Measurements from ENCODE around the gene PCDHGA2.
"Not testable (repeated sequence)": the region's sequence is repeated elsewhere in the genome, so short reads cannot be mapped to it uniquely, and the experiment has no call there.

Gene PCDHGA2

GRCh38 chr5:141342773-141343172 is 4.2 kb downstream of the PCDHGA2 start:
- no peak overlapping the region for H3K9ac ChIP-seq
- H3K27ac ChIP-seq, result no peak overlapping the region
- no peak overlapping the region for H3K4me2 ChIP-seq
- no peak overlapping the region for H2AFZ ChIP-seq (ENCODE audit: low read depth)
- no peaks in the 10 kb centered on the region for H3K36me3 ChIP-seq (ENCODE audit: insufficient read depth)
- H3K4me3 ChIP-seq (IDR thresholded peaks at IDR 0.05; ENCODE audit: insufficient read depth, low read depth, low read length), result no peak overlapping the region
- no peaks in the 10 kb centered on the region for H3K4me1 ChIP-seq (ENCODE audit: low read depth, poor library complexity, severe bottlenecking)
- H3K79me2 ChIP-seq (ENCODE audit: insufficient read depth, low read depth), result no peaks in the 10 kb centered on the region
- H4K20me1 ChIP-seq (ENCODE audit: insufficient read depth), result no peaks in the 10 kb centered on the region
- TF ChIP-seq, protein P1, sequence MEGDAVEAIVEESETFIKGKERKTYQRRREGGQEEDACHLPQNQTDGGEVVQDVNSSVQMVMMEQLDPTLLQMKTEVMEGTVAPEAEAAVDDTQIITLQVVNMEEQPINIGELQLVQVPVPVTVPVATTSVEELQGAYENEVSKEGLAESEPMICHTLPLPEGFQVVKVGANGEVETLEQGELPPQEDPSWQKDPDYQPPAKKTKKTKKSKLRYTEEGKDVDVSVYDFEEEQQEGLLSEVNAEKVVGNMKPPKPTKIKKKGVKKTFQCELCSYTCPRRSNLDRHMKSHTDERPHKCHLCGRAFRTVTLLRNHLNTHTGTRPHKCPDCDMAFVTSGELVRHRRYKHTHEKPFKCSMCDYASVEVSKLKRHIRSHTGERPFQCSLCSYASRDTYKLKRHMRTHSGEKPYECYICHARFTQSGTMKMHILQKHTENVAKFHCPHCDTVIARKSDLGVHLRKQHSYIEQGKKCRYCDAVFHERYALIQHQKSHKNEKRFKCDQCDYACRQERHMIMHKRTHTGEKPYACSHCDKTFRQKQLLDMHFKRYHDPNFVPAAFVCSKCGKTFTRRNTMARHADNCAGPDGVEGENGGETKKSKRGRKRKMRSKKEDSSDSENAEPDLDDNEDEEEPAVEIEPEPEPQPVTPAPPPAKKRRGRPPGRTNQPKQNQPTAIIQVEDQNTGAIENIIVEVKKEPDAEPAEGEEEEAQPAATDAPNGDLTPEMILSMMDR (conservative IDR thresholded peaks at IDR 0.05; ENCODE audit: low read depth, low read length), result no peak
- H3K27me3 ChIP-seq (ENCODE audit: insufficient read depth, low read depth), result no peaks in the 10 kb centered on the region

GRCh38 chr5:141343242-141343952 is 4.8 kb downstream of the PCDHGA2 start, which contains the start of gene PCDHGA3:
TSS of gene PCDHGA3 (plus strand) at chr5:141343829. CDS start at chr5:141344034, 205 bp downstream.
- Histone ChIP-seq H2AFZ (ENCODE audit: low read depth) (no peak within 1 kb of the TSS), H3K4me1 (ENCODE audit: low read depth, poor library complexity, severe bottlenecking) (no peaks in the 10 kb centered on the region), H3K27me3 (ENCODE audit: insufficient read depth, low read depth) (no peaks in the 10 kb centered on the region), H3K4me2 (no peak within 1 kb of the TSS), H3K9ac (no peak within 1 kb of the TSS), H3K36me3 (ENCODE audit: insufficient read depth) (no peaks in the 10 kb centered on the region), H3K27ac (no peak within 1 kb of the TSS), H3K4me3 (IDR thresholded peaks at IDR 0.05; ENCODE audit: insufficient read depth, low read depth, low read length) (no peak within 1 kb of the TSS), H4K20me1 (ENCODE audit: insufficient read depth) (no peaks in the 10 kb centered on the region), H3K79me2 (ENCODE audit: insufficient read depth, low read depth) (no peaks in the 10 kb centered on the region)
- TF ChIP-seq, protein P1 (conservative IDR thresholded peaks at IDR 0.05; ENCODE audit: low read depth, low read length), result no peak

DNA sequence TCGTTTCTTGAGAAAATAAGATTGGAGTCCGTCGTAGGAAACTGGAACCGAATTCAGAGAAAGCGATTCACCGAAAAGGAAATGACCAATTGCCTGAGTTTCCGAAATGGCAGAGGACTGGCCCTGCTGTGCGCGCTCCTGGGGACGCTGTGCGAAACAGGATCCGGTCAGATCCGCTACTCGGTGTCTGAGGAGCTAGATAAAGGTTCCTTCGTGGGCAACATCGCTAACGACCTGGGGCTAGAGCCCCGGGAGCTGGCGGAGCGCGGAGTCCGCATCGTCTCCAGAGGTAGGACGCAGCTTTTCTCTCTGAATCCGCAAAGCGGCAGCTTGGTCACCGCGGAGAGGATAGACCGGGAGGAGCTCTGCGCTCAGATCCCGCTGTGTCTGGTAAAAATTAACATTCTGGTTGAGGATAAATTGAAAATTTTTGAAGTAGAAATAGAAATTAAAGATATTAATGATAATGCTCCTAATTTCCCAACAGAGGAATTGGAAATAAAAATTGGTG is 5.4 kb downstream of the PCDHGA2 start:
- Histone ChIP-seq H3K4me3 (IDR thresholded peaks at IDR 0.05; ENCODE audit: insufficient read depth, low read depth, low read length) (no peak overlapping the region), H3K79me2 (ENCODE audit: insufficient read depth, low read depth) (no peaks in the 10 kb centered on the region), H3K4me2 (no peak overlapping the region), H3K36me3 (ENCODE audit: insufficient read depth) (no peaks in the 10 kb centered on the region), H3K9ac (no peak overlapping the region), H3K27me3 (ENCODE audit: insufficient read depth, low read depth) (no peaks in the 10 kb centered on the region), H4K20me1 (ENCODE audit: insufficient read depth) (no peaks in the 10 kb centered on the region), H3K27ac (no peak overlapping the region), H2AFZ (ENCODE audit: low read depth) (no peak overlapping the region), H3K4me1 (ENCODE audit: low read depth, poor library complexity, severe bottlenecking) (no peaks in the 10 kb centered on the region)
- TF ChIP-seq, protein P1 (conservative IDR thresholded peaks at IDR 0.05; ENCODE audit: low read depth, low read length), result no peak

GRCh38 chr5:141345327-141345726 is 6.8 kb downstream of the PCDHGA2 start:
- Histone ChIP-seq H3K27me3 (ENCODE audit: insufficient read depth, low read depth) (no peaks in the 10 kb centered on the region), H4K20me1 (ENCODE audit: insufficient read depth) (no peaks in the 10 kb centered on the region), H3K4me1 (ENCODE audit: low read depth, poor library complexity, severe bottlenecking) (no peaks in the 10 kb centered on the region), H3K36me3 (ENCODE audit: insufficient read depth) (no peaks in the 10 kb centered on the region), H3K27ac (no peak overlapping the region), H3K4me3 (IDR thresholded peaks at IDR 0.05; ENCODE audit: insufficient read depth, low read depth, low read length) (no peak overlapping the region), H3K79me2 (ENCODE audit: insufficient read depth, low read depth) (no peaks in the 10 kb centered on the region), H3K9ac (no peak overlapping the region), H2AFZ (ENCODE audit: low read depth) (no peak overlapping the region), H3K4me2 (no peak overlapping the region)
- TF ChIP-seq, protein P1 (conservative IDR thresholded peaks at IDR 0.05; ENCODE audit: low read depth, low read length), result no peak

- H2AFZ ChIP-seq (ENCODE audit: low read depth); H4K20me1 ChIP-seq (ENCODE audit: insufficient read depth); H3K79me2 ChIP-seq (ENCODE audit: insufficient read depth, low read depth); H3K27me3 ChIP-seq (ENCODE audit: insufficient read depth, low read depth); H3K27ac ChIP-seq; H3K4me1 ChIP-seq (ENCODE audit: low read depth, poor library complexity, severe bottlenecking); H3K9ac ChIP-seq; H3K36me3 ChIP-seq (ENCODE audit: insufficient read depth); H3K4me2 ChIP-seq; H3K4me3 ChIP-seq (IDR thresholded peaks at IDR 0.05; ENCODE audit: insufficient read depth, low read depth, low read length): not testable (repeated sequence)
Measured at GRCh38 chr5:141346017-141346416, 7.5 kb downstream of the PCDHGA2 start.

All from KMS-11 (cell line).